Endothelial cell of umbilical vein (primary cell): Measurements from ENCODE around the gene ABCC4. TPM values are rescaled to one million over a fixed set of nuclear protein-coding genes. Genes with fewer than 3 reads are reported as not detected.

Experiments
- BruUV-seq: library from RNA; stranded (reverse); fragments of 400-500 nt; replicated peaks from 2 replicates; lab custom pipeline; 2021; lab: Mats Ljungman, UMichigan
- CTCF ChIA-PET: fragments of 300-600, 350-600 bp; sonication (Branson Sonifier 250); formaldehyde crosslinking; loops from one replicate; lab custom pipeline; 2021; ENCODE audit warnings: antibody characterized with exemption, inconsistent platforms; lab: Charles Lee
- POLR2A ChIA-PET: fragments of 300-600, 350-600 bp; sonication (Branson Sonifier 250); formaldehyde crosslinking; loops from one replicate; lab custom pipeline; 2021; ENCODE audit warnings: antibody characterized with exemption, inconsistent platforms; lab: Charles Lee
- DNase-seq: peaks from one replicate; pipeline ENCODE4 v3.0.0-alpha.2; 2011; ENCODE audit warnings: low read depth, low spot score
- FAIRE-seq: peaks from 2 replicates; lab custom pipeline; 2011; peaks lifted over from hg19 to GRCh38; lab: Jason Lieb, UNC
- H2AFZ ChIP-seq: 2 replicates; pipeline ENCODE4 v1.6.0; 2012; ENCODE audit warnings: low read depth, low read length, control low read depth, inconsistent platforms
- H3K27ac ChIP-seq: 2 replicates; pipeline ENCODE4 v1.5.1; 2011; ENCODE audit warnings: low read depth, mild to moderate bottlenecking, control low read depth, low read length, moderate library complexity; ENCODE audit not compliant: insufficient read depth
- H3K27me3 ChIP-seq, 2 experiments: 2 replicates each; pipeline versions ENCODE4 v1.6.0 to v1.6.1; 2011; ENCODE audit warnings: low read length in 2 of 2, mixed read lengths in 1 of 2; ENCODE audit not compliant: control insufficient read depth in 2 of 2, insufficient read depth in 2 of 2
- H3K36me3 ChIP-seq, 2 experiments: 2 replicates in 1 of 2; 3 replicates in 1 of 2; pipeline ENCODE4 v1.5.1; 2011; ENCODE audit warnings: low read length in 2 of 2, mild to moderate bottlenecking in 1 of 2, moderate library complexity in 1 of 2; ENCODE audit not compliant: control insufficient read depth in 2 of 2, insufficient read depth in 2 of 2; ENCODE audit errors: extremely low read depth in 1 of 2
- H3K4me1 ChIP-seq: 3 replicates; pipeline ENCODE4 v1.5.1; 2011; ENCODE audit warnings: mild to moderate bottlenecking, low read length; ENCODE audit not compliant: control insufficient read depth, insufficient read depth; ENCODE audit errors: extremely low read depth
- H3K4me2 ChIP-seq: 2 replicates; pipeline ENCODE4 v1.6.1; 2011; ENCODE audit warnings: low read length, control low read depth, mixed read lengths; ENCODE audit not compliant: insufficient read depth
- H3K4me3 ChIP-seq, 3 experiments: fragments of 200-600 bp in 1 of 3; sonication (generic), shearing (Covaris generic) in 1 of 3; replicated peaks in 1 of 3; 2 replicates each; pipeline ENCODE4 v1.5.1; 2011 to 2016; ENCODE audit warnings: control low read depth in 3 of 3, low read length in 3 of 3, mild to moderate bottlenecking in 2 of 3, inconsistent platforms in 1 of 3, low read depth in 1 of 3, moderate library complexity in 1 of 3; ENCODE audit not compliant: insufficient read depth in 1 of 3
- H3K79me2 ChIP-seq: 2 replicates; pipeline ENCODE4 v1.6.0; 2012; ENCODE audit warnings: low read length, inconsistent platforms; ENCODE audit not compliant: control insufficient read depth, insufficient read depth
- H3K9ac ChIP-seq: replicated peaks from 2 replicates; pipeline ENCODE3; 2011; ENCODE audit warnings: low read length, control low read depth; ENCODE audit not compliant: insufficient read depth; ENCODE audit errors: extremely low read depth
- H3K9me1 ChIP-seq: replicated peaks from 3 replicates; pipeline ENCODE4 v1.6.0; 2011; ENCODE audit warnings: mild to moderate bottlenecking, low read length; ENCODE audit not compliant: control insufficient read depth, insufficient read depth; ENCODE audit errors: extremely low read depth
- H3K9me3 ChIP-seq: replicated peaks from 2 replicates; pipeline ENCODE4 v1.5.1; 2012; ENCODE audit warnings: low read length, inconsistent platforms; ENCODE audit not compliant: control insufficient read depth, insufficient read depth
- H4K20me1 ChIP-seq: replicated peaks from 2 replicates; pipeline ENCODE3; 2011; ENCODE audit warnings: mild to moderate bottlenecking, low read length; ENCODE audit not compliant: control insufficient read depth, insufficient read depth; ENCODE audit errors: extremely low read depth
- CTCF ChIP-seq, 2 donors: IDR thresholded peaks; 1 replicate in 1 of 2; 2 replicates in 1 of 2; pipeline ENCODE4 v1.5.1; 2011; ENCODE audit warnings: low read length in 2 of 2, mild to moderate bottlenecking in 2 of 2, moderate library complexity in 2 of 2, control low read depth in 1 of 2, inconsistent platforms in 1 of 2, low read depth in 1 of 2; ENCODE audit not compliant: insufficient read depth in 1 of 2; ENCODE audit errors: extremely low read depth in 1 of 2
- EZH2 ChIP-seq: IDR thresholded peaks from 2 replicates; pipeline ENCODE4 v1.6.1; 2012; ENCODE audit warnings: borderline replicate concordance, low read depth, mild to moderate bottlenecking, moderate library complexity, low read length, inconsistent platforms; ENCODE audit not compliant: severe bottlenecking
- FOS ChIP-seq: IDR thresholded peaks from 2 replicates; pipeline ENCODE4 v1.6.1; 2011; ENCODE audit warnings: mild to moderate bottlenecking, low read length, moderate library complexity, borderline replicate concordance; ENCODE audit not compliant: insufficient read depth
- GATA2 ChIP-seq: IDR thresholded peaks from 2 replicates; pipeline ENCODE4 v1.7.0; 2011; ENCODE audit warnings: low read depth, mild to moderate bottlenecking, moderate library complexity, mixed read lengths, low read length; ENCODE audit not compliant: insufficient read length, insufficient read depth
- JUN ChIP-seq: IDR thresholded peaks from 2 replicates; pipeline ENCODE4 v1.6.1; 2011; ENCODE audit warnings: borderline replicate concordance, low read depth; ENCODE audit not compliant: insufficient read length, insufficient read depth
- MYC ChIP-seq: IDR thresholded peaks from one replicate; pipeline ENCODE4 v1.6.1; 2011; ENCODE audit warnings: mild to moderate bottlenecking, low read depth, low read length
- POLR2AphosphoS5 ChIP-seq: IDR thresholded peaks from 2 replicates; pipeline ENCODE4 v1.6.1; 2012; ENCODE audit warnings: low read depth, mild to moderate bottlenecking, control low read depth, low read length, moderate library complexity; ENCODE audit not compliant: insufficient read depth
- dilution Hi-C: fragments of 300-500 bp; cut with MboI; formaldehyde crosslinking; loops from one replicate; pipeline ENCODE4 v1.15.0; 2019; ENCODE audit warnings: low sequenced_read_pairs; ENCODE audit not compliant: extremely low pct_ligation_motif_present
- intact Hi-C: fragments of 100-400 bp; cut with micrococcal nuclease; formaldehyde crosslinking; loops from one replicate; pipeline ENCODE4 v1.10.0; 2022
- polyA plus RNA-seq, 4 experiments: library from polyadenylated mRNA; depleted of rRNA in 3 of 4; stranded (reverse) in 3 of 4; unstranded in 1 of 4; fragments of >200 nt; gene quantifications; 2 replicates each; pipeline versions ENCODE4 v1.2.1 to v1.2.3, GENCODE V29; 2011 to 2012; ENCODE audit warnings: missing spikeins in 1 of 4
- total RNA-seq: library from RNA; stranded (reverse); gene quantifications from 2 replicates; pipeline ENCODE4 v1.2.3, GENCODE V29; 2021

The ABCC4 gene
- total and polyA plus RNA-seq, 2 donors (not counting 3 experiments of a cell fraction or from before 2014, with no cell fraction given), result 9.2 to 15.9 TPM

GRCh38 chr13:95039415-95039814 lies 261.8 kb downstream of the ABCC4 start:
- TF ChIP-seq EZH2 (no peak), CTCF (IDR thresholded peaks at IDR 0.05; ENCODE audit: extremely low read depth in 1 of 2, insufficient read depth in 1 of 2, low read depth in 1 of 2, low read length in 2 of 2) (no peak), JUN (no peak), MYC (no peak), FOS (no peak), POLR2AphosphoS5 (no peak), GATA2 (no peak)
- Histone ChIP-seq H3K79me2 (no peaks in the 10 kb centered on the region), H3K4me2 (no peak overlapping the region), H3K9ac (no peak overlapping the region), H3K27ac (no peak overlapping the region), H3K27me3 (no peaks in the 10 kb centered on the region), H3K4me1 (no peaks in the 10 kb centered on the region), H4K20me1 (no peaks in the 10 kb centered on the region), H3K9me1 (no peaks in the 10 kb centered on the region), H3K36me3 (no peaks in the 10 kb centered on the region), H2AFZ (no peak overlapping the region), H3K9me3 (no peaks in the 10 kb centered on the region), H3K4me3 (no peak overlapping the region)
- dilution Hi-C loops (no loop called here), intact Hi-C loops (no loop called here)
- no peak for DNase-seq
- POLR2A ChIA-PET, result no interaction called here
- CTCF ChIA-PET, result interaction anchor here (1.6 to 3.1 kb wide), 2 partner anchors 11 to 116 kb away, joined by 6 to 11 read pairs; no protein-coding TSS in a partner anchor
- no peak for FAIRE-seq
- BruUV-seq, result no TSS peak
